Measurements from ENCODE around the gene ASGR1.

DNA sequence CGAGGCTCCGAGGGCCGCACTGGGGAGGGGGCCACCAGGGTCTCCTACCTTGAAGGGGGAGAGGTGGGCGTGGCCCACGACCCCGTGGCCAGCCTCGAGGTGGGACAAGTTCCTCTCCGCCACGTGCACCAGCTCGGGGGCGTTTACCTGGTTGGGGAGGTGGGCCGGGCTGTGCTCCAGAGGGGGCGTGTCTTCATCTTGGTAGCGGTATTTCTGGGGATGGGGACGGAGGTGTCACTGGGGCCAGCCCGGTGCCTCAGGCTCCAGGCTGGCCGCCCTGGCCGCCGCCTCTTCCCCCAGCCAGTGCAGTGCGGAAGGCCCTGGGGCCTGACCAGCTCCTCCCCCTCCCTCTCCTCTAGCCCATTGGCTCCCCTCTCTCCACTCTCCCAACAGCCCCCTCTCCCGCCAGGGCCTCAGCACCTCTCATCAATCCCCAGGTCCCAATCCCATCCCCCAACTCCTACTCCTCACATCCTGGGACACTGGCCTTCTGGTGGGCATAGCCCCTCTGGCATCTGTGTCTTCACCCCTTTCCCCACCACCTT, 28.9 kb upstream of the ASGR1 start:
- TF ChIP-seq, protein P1, sequence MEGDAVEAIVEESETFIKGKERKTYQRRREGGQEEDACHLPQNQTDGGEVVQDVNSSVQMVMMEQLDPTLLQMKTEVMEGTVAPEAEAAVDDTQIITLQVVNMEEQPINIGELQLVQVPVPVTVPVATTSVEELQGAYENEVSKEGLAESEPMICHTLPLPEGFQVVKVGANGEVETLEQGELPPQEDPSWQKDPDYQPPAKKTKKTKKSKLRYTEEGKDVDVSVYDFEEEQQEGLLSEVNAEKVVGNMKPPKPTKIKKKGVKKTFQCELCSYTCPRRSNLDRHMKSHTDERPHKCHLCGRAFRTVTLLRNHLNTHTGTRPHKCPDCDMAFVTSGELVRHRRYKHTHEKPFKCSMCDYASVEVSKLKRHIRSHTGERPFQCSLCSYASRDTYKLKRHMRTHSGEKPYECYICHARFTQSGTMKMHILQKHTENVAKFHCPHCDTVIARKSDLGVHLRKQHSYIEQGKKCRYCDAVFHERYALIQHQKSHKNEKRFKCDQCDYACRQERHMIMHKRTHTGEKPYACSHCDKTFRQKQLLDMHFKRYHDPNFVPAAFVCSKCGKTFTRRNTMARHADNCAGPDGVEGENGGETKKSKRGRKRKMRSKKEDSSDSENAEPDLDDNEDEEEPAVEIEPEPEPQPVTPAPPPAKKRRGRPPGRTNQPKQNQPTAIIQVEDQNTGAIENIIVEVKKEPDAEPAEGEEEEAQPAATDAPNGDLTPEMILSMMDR (IDR thresholded peaks at IDR 0.05) = no peak
- no peak for TF ChIP-seq EZH2 (IDR thresholded peaks at IDR 0.05; ENCODE audit: borderline replicate concordance, insufficient read depth, low read depth, low read length, poor library complexity, severe bottlenecking)
